ENCODE data around the gene LYST. TPM values are rescaled to one million over a fixed set of nuclear protein-coding genes. Genes with fewer than 3 reads are reported as not detected.

Gene LYST
- total RNA-seq, 1 donor from 2014 or later: 90.2 TPM

DNA sequence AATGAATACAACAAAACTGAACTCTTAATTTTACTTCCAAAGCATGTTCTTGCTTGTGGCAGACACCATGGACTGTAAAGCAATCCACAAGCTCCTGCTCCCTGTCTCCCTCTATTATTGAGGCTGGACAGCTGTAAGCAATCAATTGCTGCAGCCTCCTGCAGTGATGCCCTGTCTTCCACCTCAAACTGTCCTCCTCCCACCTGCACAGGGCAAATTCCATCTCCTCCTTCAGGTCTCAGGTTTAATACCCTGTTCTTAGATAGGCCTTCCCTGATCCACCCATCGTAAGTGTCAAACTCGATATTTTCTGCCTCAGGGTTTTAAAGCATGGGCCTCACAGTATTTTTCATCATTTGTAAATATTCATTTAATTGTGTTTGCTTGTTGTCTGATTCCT lies 81.8 kb downstream of the LYST start:
- ATAC-seq (ENCODE audit: low read depth) (no peak), DNase-seq (no peak)
- Mint-ChIP-seq H3K27ac (no peak overlapping the region), H3K27me3 (no peaks in the 10 kb centered on the region), H3K4me3 (no peak overlapping the region), H3K4me1 (no peaks in the 10 kb centered on the region), H3K36me3 (ENCODE audit: low read depth) (peaks cover 58% of the 10 kb centered on the region), H3K9me3 (no peaks in the 10 kb centered on the region)
- TF ChIP-seq, protein P1, sequence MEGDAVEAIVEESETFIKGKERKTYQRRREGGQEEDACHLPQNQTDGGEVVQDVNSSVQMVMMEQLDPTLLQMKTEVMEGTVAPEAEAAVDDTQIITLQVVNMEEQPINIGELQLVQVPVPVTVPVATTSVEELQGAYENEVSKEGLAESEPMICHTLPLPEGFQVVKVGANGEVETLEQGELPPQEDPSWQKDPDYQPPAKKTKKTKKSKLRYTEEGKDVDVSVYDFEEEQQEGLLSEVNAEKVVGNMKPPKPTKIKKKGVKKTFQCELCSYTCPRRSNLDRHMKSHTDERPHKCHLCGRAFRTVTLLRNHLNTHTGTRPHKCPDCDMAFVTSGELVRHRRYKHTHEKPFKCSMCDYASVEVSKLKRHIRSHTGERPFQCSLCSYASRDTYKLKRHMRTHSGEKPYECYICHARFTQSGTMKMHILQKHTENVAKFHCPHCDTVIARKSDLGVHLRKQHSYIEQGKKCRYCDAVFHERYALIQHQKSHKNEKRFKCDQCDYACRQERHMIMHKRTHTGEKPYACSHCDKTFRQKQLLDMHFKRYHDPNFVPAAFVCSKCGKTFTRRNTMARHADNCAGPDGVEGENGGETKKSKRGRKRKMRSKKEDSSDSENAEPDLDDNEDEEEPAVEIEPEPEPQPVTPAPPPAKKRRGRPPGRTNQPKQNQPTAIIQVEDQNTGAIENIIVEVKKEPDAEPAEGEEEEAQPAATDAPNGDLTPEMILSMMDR (IDR thresholded peaks at IDR 0.05): no peak
- POLR2A ChIA-PET: interaction anchor here (1.3 kb wide), 1 partner anchor 187 kb away, joined by 4 read pairs; no protein-coding TSS in a partner anchor
- CTCF ChIA-PET: interaction anchor here (0.9 to 5.1 kb wide), 6 partner anchors 8 to 190 kb away, joined by 3 to 50 read pairs (median 6); partner anchors contain the start of gene LYST
- intact Hi-C loops (cut with micrococcal nuclease): loop anchor here (10.0 kb wide), 1 partner anchor 1670 kb away; no protein-coding TSS in a partner anchor

DNA sequence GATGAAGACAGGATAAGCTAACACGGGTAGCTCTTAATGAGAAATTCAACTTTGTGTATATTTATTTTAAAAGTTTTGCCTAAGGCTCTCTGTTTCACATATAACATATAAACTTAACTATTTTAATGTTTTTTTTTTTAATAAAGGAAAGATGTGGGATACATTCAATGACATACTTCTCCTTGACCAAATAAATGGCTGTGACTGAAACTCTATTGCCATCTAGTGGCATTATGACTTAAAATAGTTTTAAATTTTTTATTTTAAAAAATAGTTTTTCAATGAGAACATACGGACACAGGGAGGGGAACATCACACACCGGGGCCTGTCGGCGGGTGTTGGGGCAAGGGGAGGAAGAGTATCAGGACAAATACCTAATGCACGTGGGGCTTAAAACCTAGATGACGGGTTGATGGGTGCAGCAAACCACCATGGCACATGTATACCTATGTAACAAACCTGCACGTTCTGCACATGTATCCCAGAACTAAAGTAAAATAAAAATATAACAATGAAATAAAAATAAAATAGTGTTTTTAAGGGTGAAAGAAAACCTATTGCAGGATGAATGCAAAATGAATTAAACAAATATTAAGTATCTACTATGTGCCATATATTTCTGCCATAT lies 83.4 kb downstream of the LYST start:
- CTCF ChIA-PET: interaction anchor here (0.7 to 5.1 kb wide), 13 partner anchors 9 to 269 kb away, joined by 3 to 50 read pairs (median 4); partner anchors contain the start of gene LYST
- no peak for ATAC-seq (ENCODE audit: low read depth)
- POLR2A ChIA-PET: interaction anchor here (0.6 to 1.3 kb wide), 3 partner anchors 175 to 683 kb away, joined by 3 to 4 read pairs (median 4); no protein-coding TSS in a partner anchor
- intact Hi-C loops (cut with micrococcal nuclease): loop anchor here (1.0 to 10.0 kb wide), 4 partner anchors 60 to 1668 kb away; no protein-coding TSS in a partner anchor
- no peak for DNase-seq
- no peak overlapping the region for H3K27ac Mint-ChIP-seq
- H3K4me3 Mint-ChIP-seq: no peak overlapping the region
- H3K36me3 Mint-ChIP-seq (ENCODE audit: low read depth): peaks cover 59% of the 10 kb centered on the region
- H3K9me3 Mint-ChIP-seq: no peaks in the 10 kb centered on the region
- no peaks in the 10 kb centered on the region for H3K4me1 Mint-ChIP-seq
- no peaks in the 10 kb centered on the region for H3K27me3 Mint-ChIP-seq
- TF ChIP-seq, protein P1 (IDR thresholded peaks at IDR 0.05): no peak

DNA sequence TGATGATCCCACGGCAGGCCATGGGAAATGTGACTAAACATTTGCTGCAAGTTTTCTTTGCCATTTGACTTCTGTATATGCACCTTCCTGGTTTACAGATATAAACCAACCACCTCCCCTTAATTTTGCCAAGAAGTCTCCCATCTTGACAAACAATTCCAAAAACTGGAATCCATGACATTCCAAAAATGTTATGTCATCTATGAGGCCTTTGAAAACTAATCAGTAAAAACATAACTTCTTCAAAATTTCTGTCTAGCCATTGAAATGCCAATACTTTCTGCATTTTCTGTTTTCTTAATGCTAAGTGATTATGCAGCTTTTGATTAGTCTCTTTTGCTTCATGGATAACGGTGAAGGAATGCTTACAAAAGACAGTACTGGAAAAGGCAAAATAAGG lies 84.1 kb downstream of the LYST start:
- ATAC-seq (ENCODE audit: low read depth): no peak
- intact Hi-C loops (cut with micrococcal nuclease): loop anchor here (10.0 kb wide), 1 partner anchor 1668 kb away; no protein-coding TSS in a partner anchor
- ChIA-PET POLR2A (interaction anchor here (0.6 to 0.7 kb wide), 2 partner anchors 176 to 682 kb away, joined by 3 to 4 read pairs; no protein-coding TSS in a partner anchor), CTCF (interaction anchor here (0.7 to 5.1 kb wide), 8 partner anchors 10 to 269 kb away, joined by 3 to 50 read pairs (median 6); no protein-coding TSS in a partner anchor)
- H3K9me3 Mint-ChIP-seq: no peaks in the 10 kb centered on the region
- no peak for DNase-seq
- TF ChIP-seq, protein P1 (IDR thresholded peaks at IDR 0.05): no peak
- H3K27me3 Mint-ChIP-seq: no peaks in the 10 kb centered on the region
- H3K4me1 Mint-ChIP-seq: no peaks in the 10 kb centered on the region
- no peak overlapping the region for H3K4me3 Mint-ChIP-seq
- H3K36me3 Mint-ChIP-seq (ENCODE audit: low read depth): peaks cover 57% of the 10 kb centered on the region
- no peak overlapping the region for H3K27ac Mint-ChIP-seq

DNA sequence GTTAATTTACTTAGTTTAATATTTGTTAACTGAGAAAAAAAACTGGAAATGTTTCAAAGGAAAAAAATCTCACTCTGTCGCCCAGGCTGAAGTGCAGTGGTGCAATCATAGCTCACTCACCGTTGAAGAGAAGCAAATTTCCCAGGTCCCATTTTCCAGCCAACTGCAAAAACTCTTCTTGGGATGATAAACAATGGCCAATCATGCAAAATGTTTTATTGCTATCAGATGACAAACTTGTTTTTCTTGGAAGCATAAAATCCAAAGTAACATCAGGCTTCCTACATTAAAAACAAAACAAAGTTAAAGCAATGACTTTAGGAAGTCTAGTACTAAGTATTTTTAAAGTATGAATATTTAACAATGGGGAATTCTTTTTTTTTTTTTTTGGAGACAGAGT lies 84.9 kb downstream of the LYST start:
- H3K27ac Mint-ChIP-seq: no peak overlapping the region
- POLR2A ChIA-PET: no interaction called here
- no peaks in the 10 kb centered on the region for H3K27me3 Mint-ChIP-seq

More for the DNA sequence above, 84.9 kb downstream of the LYST start:
- intact Hi-C loops (cut with micrococcal nuclease): loop anchor here (10.0 kb wide), 1 partner anchor 1667 kb away; no protein-coding TSS in a partner anchor
- Mint-ChIP-seq H3K36me3 (ENCODE audit: low read depth) (peaks cover 58% of the 10 kb centered on the region), H3K4me1 (no peaks in the 10 kb centered on the region), H3K4me3 (no peak overlapping the region), H3K9me3 (no peaks in the 10 kb centered on the region)
- ATAC-seq (ENCODE audit: low read depth) (no peak), DNase-seq (no peak)
- CTCF ChIA-PET: interaction anchor here (1.0 to 5.1 kb wide), 4 partner anchors 28 to 268 kb away, joined by 4 to 50 read pairs (median 14); no protein-coding TSS in a partner anchor
- TF ChIP-seq, protein P1 (IDR thresholded peaks at IDR 0.05): no peak

All from activated B cell treated with CpG ODN at 0.5 μM for 24 hours (primary cell).